Mucosa of stomach (tissue), 1 donor: ENCODE measurements around the gene ATP1A4.

ENCODE experiments used
- H3K27me3 ChIP-seq: one replicate; pipeline ENCODE4 v1.7.0; 2013; ENCODE audit warnings: mild to moderate bottlenecking, low read length; ENCODE audit not compliant: control insufficient read depth, insufficient read depth
- H3K36me3 ChIP-seq: one replicate; pipeline ENCODE4 v1.7.0; 2013; ENCODE audit warnings: low read length; ENCODE audit not compliant: control insufficient read depth, insufficient read depth
- H3K4me1 ChIP-seq: one replicate; pipeline ENCODE4 v1.7.0; 2013; ENCODE audit warnings: mild to moderate bottlenecking, low read length; ENCODE audit not compliant: control insufficient read depth, insufficient read depth
- H3K4me3 ChIP-seq: one replicate; pipeline ENCODE4 v1.7.0; 2013; ENCODE audit warnings: low read length
- H3K9ac ChIP-seq: one replicate; pipeline ENCODE4 v1.7.0; 2013; ENCODE audit warnings: mild to moderate bottlenecking, low read length, moderate library complexity
- H3K9me3 ChIP-seq: one replicate; pipeline ENCODE4 v1.7.0; 2013; ENCODE audit warnings: mild to moderate bottlenecking, low read length, moderate library complexity; ENCODE audit not compliant: control insufficient read depth
- donor health status: Pancreatic carcinoma.

Gene ATP1A4

DNA sequence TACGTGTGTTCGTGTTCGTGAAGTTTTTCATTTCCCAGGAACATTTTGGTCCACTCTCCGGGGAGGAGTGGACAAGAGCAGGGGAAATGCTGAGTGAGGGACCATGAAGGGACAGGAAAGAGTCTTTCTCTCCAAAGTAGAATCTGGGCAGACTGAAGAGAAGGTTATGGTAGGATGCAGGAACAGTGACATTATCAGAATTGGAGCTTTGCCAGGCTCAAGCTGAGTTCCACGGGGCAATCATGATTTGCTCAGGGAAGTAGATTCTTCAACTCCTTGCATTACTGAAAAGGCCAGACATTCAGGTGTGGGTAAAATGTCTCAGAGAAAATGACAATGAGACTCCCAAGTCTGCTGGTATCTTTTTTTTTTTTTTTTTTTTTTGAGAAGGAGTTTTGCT lies 16.6 kb downstream of the ATP1A4 start:
- H3K9me3 ChIP-seq: no peaks in the 10 kb centered on the region
- H3K27me3 ChIP-seq: no peaks in the 10 kb centered on the region
- no peaks in the 10 kb centered on the region for H3K36me3 ChIP-seq
- no peak overlapping the region for H3K4me3 ChIP-seq
- no peaks in the 10 kb centered on the region for H3K4me1 ChIP-seq
- no peak overlapping the region for H3K9ac ChIP-seq

GRCh38 chr1:160168609-160169369 lies 17.4 kb downstream of the ATP1A4 start:
- Histone ChIP-seq H3K36me3 (no peaks in the 10 kb centered on the region), H3K9ac (no peak overlapping the region), H3K9me3 (no peaks in the 10 kb centered on the region), H3K27me3 (no peaks in the 10 kb centered on the region), H3K4me1 (no peaks in the 10 kb centered on the region), H3K4me3 (no peak overlapping the region)

DNA sequence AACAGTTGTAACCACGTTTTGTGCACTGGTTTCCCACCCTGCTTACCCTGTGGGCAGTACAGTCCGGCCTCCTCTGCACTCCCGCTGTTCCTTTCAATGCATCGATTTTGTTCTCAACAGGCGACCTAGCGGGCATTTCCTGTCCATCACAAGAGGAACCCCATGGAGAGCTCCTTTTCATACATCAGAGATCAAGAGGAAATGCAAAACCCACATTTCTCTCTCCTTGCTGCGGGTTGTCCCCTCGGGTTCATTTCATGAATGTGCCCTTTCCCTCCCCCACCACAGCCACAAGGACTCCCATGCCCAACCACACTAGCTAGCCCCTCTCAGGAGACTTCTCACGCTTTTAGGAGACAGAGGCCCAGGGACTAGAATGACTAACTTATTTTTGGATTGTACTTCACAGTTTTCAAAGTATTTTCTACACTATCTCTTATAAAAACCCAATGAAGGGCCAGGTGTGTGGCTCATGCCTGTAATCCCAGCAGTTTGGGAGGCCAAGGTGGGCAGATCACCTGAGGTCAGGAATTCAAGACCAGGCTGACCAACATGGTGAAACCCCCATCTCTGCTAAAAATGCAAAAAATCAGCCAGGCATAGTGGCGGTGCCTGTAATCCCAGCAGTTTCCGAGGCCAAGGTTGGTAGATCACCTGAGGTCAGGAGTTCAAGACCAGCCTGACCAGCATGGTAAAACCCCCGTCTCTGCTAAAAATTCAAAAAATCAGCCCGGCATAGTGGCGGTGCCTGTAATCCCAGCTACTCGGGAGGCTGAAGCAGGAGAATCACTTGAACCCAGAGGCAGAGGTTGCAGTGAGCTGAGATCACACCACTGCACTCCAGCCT lies 18.4 kb downstream of the ATP1A4 start:
- no peaks in the 10 kb centered on the region for H3K9me3 ChIP-seq

DNA sequence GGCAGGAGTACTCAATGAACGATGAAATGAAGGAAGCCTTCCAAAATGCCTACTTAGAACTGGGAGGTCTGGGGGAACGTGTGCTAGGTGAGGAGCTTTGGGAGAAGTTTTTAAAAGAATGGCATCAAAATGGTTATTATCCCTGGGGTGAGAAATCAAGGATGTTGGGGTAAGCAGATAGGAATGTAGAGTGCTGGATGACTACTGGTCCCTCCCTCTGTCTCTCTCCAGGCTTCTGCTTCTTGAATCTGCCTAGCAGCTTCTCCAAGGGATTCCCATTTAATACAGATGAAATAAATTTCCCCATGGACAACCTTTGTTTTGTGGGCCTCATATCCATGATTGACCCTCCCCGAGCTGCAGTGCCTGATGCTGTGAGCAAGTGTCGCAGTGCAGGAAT lies 20.0 kb downstream of the ATP1A4 start:
- no peak overlapping the region for H3K9ac ChIP-seq
- H3K36me3 ChIP-seq: no peaks in the 10 kb centered on the region
- H3K4me3 ChIP-seq: no peak overlapping the region
- no peaks in the 10 kb centered on the region for H3K9me3 ChIP-seq
- H3K27me3 ChIP-seq: no peaks in the 10 kb centered on the region
- no peaks in the 10 kb centered on the region for H3K4me1 ChIP-seq

More for the DNA sequence above, 18.4 kb downstream of the ATP1A4 start:
- Histone ChIP-seq H3K4me1 (no peaks in the 10 kb centered on the region), H3K36me3 (no peaks in the 10 kb centered on the region), H3K9ac (no peak overlapping the region), H3K27me3 (no peaks in the 10 kb centered on the region), H3K4me3 (no peak overlapping the region)

GRCh38 chr1:160171980-160172379 lies 20.6 kb downstream of the ATP1A4 start:
- H3K4me3 ChIP-seq: no peak overlapping the region
- no peaks in the 10 kb centered on the region for H3K9me3 ChIP-seq
- no peaks in the 10 kb centered on the region for H3K36me3 ChIP-seq
- no peak overlapping the region for H3K9ac ChIP-seq
- no peaks in the 10 kb centered on the region for H3K4me1 ChIP-seq
- no peaks in the 10 kb centered on the region for H3K27me3 ChIP-seq

GRCh38 chr1:160177231-160177630 lies 25.8 kb downstream of the ATP1A4 start:
- H3K27me3 ChIP-seq: no peaks in the 10 kb centered on the region
- H3K36me3 ChIP-seq: no peaks in the 10 kb centered on the region
- no peaks in the 10 kb centered on the region for H3K4me1 ChIP-seq
- no peaks in the 10 kb centered on the region for H3K9me3 ChIP-seq
- H3K9ac ChIP-seq: no peak overlapping the region
- no peak overlapping the region for H3K4me3 ChIP-seq

DNA sequence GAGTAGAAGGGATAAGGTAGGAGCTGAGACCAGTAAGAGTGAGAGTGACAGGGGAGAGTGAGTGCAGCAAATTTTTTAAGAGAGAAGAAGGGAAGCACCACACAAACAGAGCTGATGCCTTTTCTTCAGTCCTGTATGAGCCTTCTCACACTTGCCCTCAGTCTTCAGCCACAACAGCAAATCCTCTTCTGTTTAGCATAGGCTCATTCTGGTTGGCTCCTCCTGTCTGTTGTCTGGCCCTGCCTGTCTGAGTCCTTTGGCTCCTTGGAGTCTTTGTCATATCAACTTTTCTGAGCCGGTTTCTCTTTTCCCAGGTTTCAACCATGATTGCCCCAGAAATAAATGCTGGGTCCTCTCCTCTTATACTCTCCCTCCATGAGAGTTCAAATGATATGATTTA lies 26.3 kb downstream of the ATP1A4 start:
- Histone ChIP-seq H3K36me3 (no peaks in the 10 kb centered on the region), H3K9me3 (no peaks in the 10 kb centered on the region), H3K4me3 (no peak overlapping the region), H3K9ac (no peak overlapping the region), H3K4me1 (no peaks in the 10 kb centered on the region), H3K27me3 (no peaks in the 10 kb centered on the region)

- H3K9me3 ChIP-seq: no peaks in the 10 kb centered on the region
- H3K36me3 ChIP-seq: no peaks in the 10 kb centered on the region
- no peaks in the 10 kb centered on the region for H3K4me1 ChIP-seq
- H3K4me3 ChIP-seq: no peak overlapping the region
- no peak overlapping the region for H3K9ac ChIP-seq
- H3K27me3 ChIP-seq: no peaks in the 10 kb centered on the region
Measured at GRCh38 chr1:160178731-160179130, 27.3 kb downstream of the ATP1A4 start.

GRCh38 chr1:160179336-160179735 lies 27.9 kb downstream of the ATP1A4 start:
- Histone ChIP-seq H3K36me3 (no peaks in the 10 kb centered on the region), H3K27me3 (no peaks in the 10 kb centered on the region), H3K9me3 (no peaks in the 10 kb centered on the region), H3K9ac (no peak overlapping the region), H3K4me3 (no peak overlapping the region), H3K4me1 (no peaks in the 10 kb centered on the region)

GRCh38 chr1:160186246-160186645 lies 34.8 kb downstream of the ATP1A4 start:
- no peak overlapping the region for H3K9ac ChIP-seq
- H3K36me3 ChIP-seq: no peaks in the 10 kb centered on the region
- H3K4me1 ChIP-seq: no peaks in the 10 kb centered on the region
- no peaks in the 10 kb centered on the region for H3K27me3 ChIP-seq
- no peaks in the 10 kb centered on the region for H3K9me3 ChIP-seq
- no peak overlapping the region for H3K4me3 ChIP-seq

DNA sequence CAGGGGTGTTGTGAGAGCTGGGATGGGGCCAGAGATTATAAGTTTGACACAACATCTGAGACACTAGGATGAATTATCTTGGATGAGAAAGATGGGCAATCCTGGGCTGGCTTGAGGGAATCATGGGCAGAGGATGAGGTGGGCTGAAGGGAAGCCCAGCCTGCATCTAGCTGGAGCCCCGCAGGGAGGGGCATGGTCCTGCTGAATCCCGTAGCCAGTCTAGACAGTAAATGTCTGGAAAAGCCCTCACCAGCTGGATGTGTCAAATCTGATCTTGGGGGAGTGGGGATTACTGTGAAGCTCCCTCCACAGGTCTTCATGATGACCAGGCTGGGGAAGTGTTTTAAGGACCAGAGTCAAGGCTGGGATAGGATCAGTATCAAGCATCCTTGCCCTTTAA lies 35.3 kb downstream of the ATP1A4 start:
- Histone ChIP-seq H3K9me3 (no peaks in the 10 kb centered on the region), H3K9ac (no peak overlapping the region), H3K4me3 (no peak overlapping the region), H3K27me3 (no peaks in the 10 kb centered on the region), H3K36me3 (no peaks in the 10 kb centered on the region), H3K4me1 (no peaks in the 10 kb centered on the region)

GRCh38 chr1:160187407-160187806 lies 36.0 kb downstream of the ATP1A4 start:
- H3K36me3 ChIP-seq: no peaks in the 10 kb centered on the region
- H3K9ac ChIP-seq: no peak overlapping the region
- H3K4me1 ChIP-seq: no peaks in the 10 kb centered on the region
- H3K27me3 ChIP-seq: no peaks in the 10 kb centered on the region
- H3K9me3 ChIP-seq: no peaks in the 10 kb centered on the region
- no peak overlapping the region for H3K4me3 ChIP-seq
